DND-41 (cell line): ENCODE results near the gene NEGR1.

Experiments used
- ATAC-seq: fragments of 200-7000 bp; cut with Tn5 transposase; 3 replicates; pipeline ENCODE4 v1.9.1; 2021; ENCODE audit warnings: low read depth; ENCODE audit not compliant: insufficient read depth
- DNase-seq: peaks from one replicate; pipeline ENCODE4 v3.0.0-alpha.2; 2020
- H2AFZ ChIP-seq: 2 replicates; pipeline ENCODE4 v1.6.0; 2012; ENCODE audit warnings: low read depth, low read length
- H3K27ac ChIP-seq: 2 replicates; pipeline ENCODE4 v1.5.1; 2012; ENCODE audit warnings: low read length, inconsistent platforms
- H3K27me3 ChIP-seq: fragments of 200-600 bp; sonication (generic); 2 replicates; pipeline ENCODE4 v1.6.0; 2012; ENCODE audit warnings: low read length, mild to moderate bottlenecking, inconsistent platforms; ENCODE audit not compliant: insufficient read depth, poor library complexity
- H3K36me3 ChIP-seq: 2 replicates; pipeline ENCODE4 v1.5.1; 2012; ENCODE audit warnings: low read length, inconsistent platforms; ENCODE audit not compliant: insufficient read depth
- H3K4me1 ChIP-seq: 2 replicates; pipeline ENCODE4 v1.5.1; 2012; ENCODE audit warnings: mild to moderate bottlenecking, low read length; ENCODE audit not compliant: insufficient read depth
- H3K4me2 ChIP-seq: 2 replicates; pipeline ENCODE4 v1.6.0; 2012; ENCODE audit warnings: mild to moderate bottlenecking, moderate library complexity, low read length, inconsistent platforms; ENCODE audit not compliant: insufficient read depth
- H3K4me3 ChIP-seq, 2 experiments: fragments of 200-600 bp in 1 of 2; shearing (Covaris generic) in 1 of 2; 2 replicates each; pipeline ENCODE4 v1.5.1; 2012 to 2016; ENCODE audit warnings: inconsistent platforms in 2 of 2, low read length in 2 of 2, mild to moderate bottlenecking in 2 of 2, low read depth in 1 of 2, moderate library complexity in 1 of 2
- H3K79me2 ChIP-seq: 2 replicates; pipeline ENCODE4 v1.6.0; 2012; ENCODE audit warnings: low read length, inconsistent platforms; ENCODE audit not compliant: insufficient read depth
- H3K9ac ChIP-seq: 2 replicates; pipeline ENCODE4 v1.6.0; 2012; ENCODE audit warnings: low read depth, mild to moderate bottlenecking, inconsistent platforms, low read length, moderate library complexity
- H3K9me3 ChIP-seq: 2 replicates; pipeline ENCODE4 v1.5.1; 2012; ENCODE audit warnings: low read length, moderate library complexity, mild to moderate bottlenecking, inconsistent platforms; ENCODE audit not compliant: insufficient read depth, severe bottlenecking
- H4K20me1 ChIP-seq: 2 replicates; pipeline ENCODE4 v1.6.0; 2012; ENCODE audit warnings: low read length; ENCODE audit not compliant: insufficient read depth
- EZH2 ChIP-seq: IDR thresholded peaks from 3 replicates; pipeline ENCODE4 v1.6.1; 2012; ENCODE audit warnings: borderline replicate concordance, low read depth, mild to moderate bottlenecking, moderate library complexity, low read length, inconsistent platforms; ENCODE audit not compliant: severe bottlenecking
- TF ChIP-seq, protein P1 (sequence below): IDR thresholded peaks from 2 replicates; pipeline ENCODE4 v1.5.1; 2012; ENCODE audit warnings: borderline replicate concordance, low read length, moderate library complexity, mild to moderate bottlenecking; ENCODE audit not compliant: poor library complexity, severe bottlenecking; ENCODE audit errors: extremely low read depth

NEGR1 gene

DNA sequence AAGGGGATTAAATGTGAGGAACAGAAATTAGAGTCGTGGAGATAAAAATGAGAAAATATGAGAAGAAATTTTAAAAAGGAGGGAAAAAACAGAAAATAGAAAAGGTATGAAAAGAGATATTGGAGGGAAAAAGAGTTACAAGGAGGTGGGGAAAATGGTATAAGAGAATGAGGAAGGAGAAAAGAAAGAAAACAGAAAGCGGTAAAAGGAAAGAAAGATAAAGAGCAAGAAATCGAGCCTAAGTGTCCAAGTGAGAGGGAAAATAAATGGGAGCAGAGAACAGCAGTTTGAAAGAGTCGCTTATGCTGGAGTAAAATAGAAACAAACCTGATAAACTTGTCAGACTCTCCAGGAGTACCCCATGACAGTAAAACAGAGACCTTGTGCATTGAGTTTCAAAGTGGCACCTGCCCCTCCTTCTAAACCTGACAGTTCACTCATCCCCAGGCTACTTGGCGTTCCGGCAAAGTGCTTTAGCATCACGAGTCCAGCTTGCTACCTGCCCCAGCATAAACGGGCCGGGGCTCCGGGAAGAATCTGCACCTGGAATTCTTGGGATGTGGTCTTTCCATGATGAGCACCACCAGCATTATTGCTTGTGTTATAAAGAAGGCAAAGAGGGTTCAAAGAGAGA, 585 bp downstream of the NEGR1 start:
- H3K9ac ChIP-seq: peak overlapping the region; percentile 87
- peak overlapping the region; percentile 97 for H3K4me2 ChIP-seq
- peaks cover 61% of the 10 kb centered on the region for H3K4me1 ChIP-seq
- no peaks in the 10 kb centered on the region for H3K9me3 ChIP-seq
- peak overlapping the region; percentile 73 to 79; a peak in 3 of 4 replicates for H3K4me3 ChIP-seq
- TF ChIP-seq, protein P1, sequence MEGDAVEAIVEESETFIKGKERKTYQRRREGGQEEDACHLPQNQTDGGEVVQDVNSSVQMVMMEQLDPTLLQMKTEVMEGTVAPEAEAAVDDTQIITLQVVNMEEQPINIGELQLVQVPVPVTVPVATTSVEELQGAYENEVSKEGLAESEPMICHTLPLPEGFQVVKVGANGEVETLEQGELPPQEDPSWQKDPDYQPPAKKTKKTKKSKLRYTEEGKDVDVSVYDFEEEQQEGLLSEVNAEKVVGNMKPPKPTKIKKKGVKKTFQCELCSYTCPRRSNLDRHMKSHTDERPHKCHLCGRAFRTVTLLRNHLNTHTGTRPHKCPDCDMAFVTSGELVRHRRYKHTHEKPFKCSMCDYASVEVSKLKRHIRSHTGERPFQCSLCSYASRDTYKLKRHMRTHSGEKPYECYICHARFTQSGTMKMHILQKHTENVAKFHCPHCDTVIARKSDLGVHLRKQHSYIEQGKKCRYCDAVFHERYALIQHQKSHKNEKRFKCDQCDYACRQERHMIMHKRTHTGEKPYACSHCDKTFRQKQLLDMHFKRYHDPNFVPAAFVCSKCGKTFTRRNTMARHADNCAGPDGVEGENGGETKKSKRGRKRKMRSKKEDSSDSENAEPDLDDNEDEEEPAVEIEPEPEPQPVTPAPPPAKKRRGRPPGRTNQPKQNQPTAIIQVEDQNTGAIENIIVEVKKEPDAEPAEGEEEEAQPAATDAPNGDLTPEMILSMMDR: no peak
- no peak for TF ChIP-seq EZH2
- peak overlapping the region; percentile 98 for H2AFZ ChIP-seq
- no peaks in the 10 kb centered on the region for H4K20me1 ChIP-seq
- no peaks in the 10 kb centered on the region for H3K36me3 ChIP-seq
- peak overlapping the region; percentile 81 for H3K27ac ChIP-seq
- H3K79me2 ChIP-seq: peaks cover 9% of the 10 kb centered on the region
- no peak for ATAC-seq
- no peaks in the 10 kb centered on the region for H3K27me3 ChIP-seq
- no peak for DNase-seq

GRCh38 chr1:72281144-72281543, 1.2 kb downstream of the NEGR1 start:
- peak overlapping the region; percentile 6 to 73; a peak in 3 of 4 replicates for H3K4me3 ChIP-seq

GRCh38 chr1:72280711-72281110, 1.6 kb downstream of the NEGR1 start:
- TF ChIP-seq, protein P1: peak; percentile 19
- no peak for TF ChIP-seq EZH2
- Histone ChIP-seq H3K9ac (peak overlapping the region; percentile 87; the same call in 1 of the 2 replicates), H3K36me3 (no peaks in the 10 kb centered on the region), H2AFZ (peak overlapping the region; percentile 98), H3K4me3 (peak overlapping the region; percentile 6 to 73; a peak in 3 of 4 replicates), H3K27ac (peak overlapping the region; percentile 81), H3K27me3 (no peaks in the 10 kb centered on the region), H3K4me2 (peak overlapping the region; percentile 97), H4K20me1 (no peaks in the 10 kb centered on the region), H3K9me3 (no peaks in the 10 kb centered on the region), H3K79me2 (peaks cover 9% of the 10 kb centered on the region), H3K4me1 (peaks cover 60% of the 10 kb centered on the region)
- ATAC-seq (no peak), DNase-seq (no peak)

More at GRCh38 chr1:72281144-72281543, 1.2 kb downstream of the NEGR1 start:
- no peaks in the 10 kb centered on the region for H3K27me3 ChIP-seq
- ATAC-seq: no peak
- H3K4me2 ChIP-seq: peak overlapping the region; percentile 97
- no peak for DNase-seq
- H4K20me1 ChIP-seq: no peaks in the 10 kb centered on the region
- peaks cover 61% of the 10 kb centered on the region for H3K4me1 ChIP-seq
- H3K36me3 ChIP-seq: no peaks in the 10 kb centered on the region
- TF ChIP-seq, protein P1: no peak
- TF ChIP-seq EZH2: no peak
- H2AFZ ChIP-seq: peak overlapping the region; percentile 98
- H3K79me2 ChIP-seq: peaks cover 9% of the 10 kb centered on the region
- H3K27ac ChIP-seq: peak overlapping the region; percentile 81
- H3K9ac ChIP-seq: peak overlapping the region; percentile 87
- no peaks in the 10 kb centered on the region for H3K9me3 ChIP-seq
